ENCODE results near the gene TUG1.

Gene TUG1

DNA sequence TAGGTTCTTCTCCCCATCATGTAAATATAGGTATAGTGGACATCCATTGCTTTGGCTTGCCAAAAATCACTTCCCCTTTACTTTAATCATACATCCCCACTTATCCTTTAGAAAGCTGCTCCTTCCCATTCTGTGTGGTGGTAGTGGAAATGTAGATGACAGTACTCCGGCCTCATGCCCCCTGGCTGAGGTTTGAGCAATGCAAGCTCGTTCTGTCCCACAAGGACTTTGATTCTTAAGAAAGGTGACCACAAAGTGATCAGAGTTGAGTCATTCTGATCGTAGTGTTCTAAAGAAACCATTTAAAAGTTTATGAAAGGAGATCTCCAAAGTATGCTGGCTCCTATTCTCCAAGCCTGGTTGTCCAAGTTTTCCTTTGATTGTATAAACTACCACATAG lies 10.9 kb downstream of the TUG1 start:
- no peak for TF ChIP-seq CTCF (IDR thresholded peaks at IDR 0.05; ENCODE audit: low read depth, low read length, missing control alignments)
- no peak overlapping the region for H3K4me3 ChIP-seq (ENCODE audit: low read depth, low read length)
- no peak for DNase-seq (ENCODE audit: low read depth)

DNA sequence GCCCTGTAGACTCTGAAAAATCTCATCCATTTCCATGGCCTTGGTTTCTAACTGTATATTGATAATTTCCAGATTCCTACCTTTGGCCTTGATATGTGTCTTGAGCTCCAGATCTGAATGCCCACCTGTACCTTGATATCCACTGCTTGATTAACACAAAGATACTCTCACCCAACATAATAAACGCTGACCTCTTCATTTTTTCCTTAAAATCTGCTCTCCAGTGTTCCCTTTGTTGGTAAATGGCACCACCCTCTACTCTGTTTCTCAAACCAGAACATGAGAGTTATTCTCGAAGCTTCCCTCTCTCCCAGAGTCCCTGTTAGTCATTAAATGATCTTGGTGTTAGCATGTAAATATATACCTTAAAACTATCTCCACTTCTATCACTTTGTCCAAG lies 13.4 kb downstream of the TUG1 start:
- no peak for DNase-seq (ENCODE audit: low read depth)
- H3K4me3 ChIP-seq (ENCODE audit: low read depth, low read length): no peak overlapping the region
- TF ChIP-seq CTCF (IDR thresholded peaks at IDR 0.05; ENCODE audit: low read depth, low read length, missing control alignments): no peak

DNA sequence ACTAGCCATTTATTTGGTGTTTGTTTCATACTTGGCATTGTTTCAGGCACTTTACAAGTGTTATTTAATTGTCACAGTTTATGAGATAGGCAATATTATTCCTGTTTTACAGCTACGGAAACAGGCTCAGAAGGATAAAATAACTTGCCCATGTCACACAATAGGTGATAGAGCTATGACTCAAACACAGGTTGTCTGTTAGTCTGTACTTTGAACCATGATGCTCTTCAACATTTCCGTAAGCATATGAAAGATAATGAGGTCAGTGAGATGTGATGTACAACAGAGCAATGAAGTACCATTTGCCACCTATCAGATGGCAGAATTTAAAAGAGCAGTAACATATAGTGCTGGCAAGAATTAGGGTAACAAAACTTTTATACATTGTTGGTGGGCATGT lies 15.3 kb downstream of the TUG1 start:
- no peak for DNase-seq (ENCODE audit: low read depth)
- H3K4me3 ChIP-seq (ENCODE audit: low read depth, low read length): no peak overlapping the region
- no peak for TF ChIP-seq CTCF (IDR thresholded peaks at IDR 0.05; ENCODE audit: low read depth, low read length, missing control alignments)

DNA sequence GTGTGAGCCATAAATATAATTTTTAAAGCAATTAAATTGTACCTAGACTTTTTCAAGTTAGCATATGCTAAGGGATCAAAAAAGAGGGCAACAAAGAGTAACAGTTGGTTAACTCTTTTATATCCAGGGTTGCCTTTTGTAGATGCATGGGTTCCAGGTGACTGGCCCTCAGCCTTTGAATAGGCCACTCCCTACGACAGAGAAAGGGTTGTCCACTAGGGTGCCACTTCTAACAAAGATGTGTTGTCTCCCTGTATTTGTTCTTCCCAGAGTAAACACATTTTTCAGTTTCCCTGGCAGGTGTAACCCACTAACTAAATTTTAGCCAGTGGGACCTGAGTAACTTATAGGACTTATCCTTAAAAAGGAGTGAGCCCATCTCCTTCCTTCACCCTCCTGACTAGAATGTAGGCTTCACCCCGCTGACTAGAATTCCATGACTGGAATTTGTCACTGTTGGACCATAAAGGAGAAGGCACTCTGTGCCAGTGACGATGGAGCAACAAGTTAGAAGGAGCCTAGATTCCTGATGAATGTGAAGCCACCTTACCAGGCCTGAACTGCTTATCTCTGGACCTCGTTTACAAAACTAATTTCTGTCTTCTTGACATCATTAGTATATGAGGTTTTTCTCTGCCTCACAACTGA lies 16.6 kb downstream of the TUG1 start:
- TF ChIP-seq CTCF (IDR thresholded peaks at IDR 0.05; ENCODE audit: low read depth, low read length, missing control alignments): no peak
- DNase-seq (ENCODE audit: low read depth): no peak
- no peak overlapping the region for H3K4me3 ChIP-seq (ENCODE audit: low read depth, low read length)

DNA sequence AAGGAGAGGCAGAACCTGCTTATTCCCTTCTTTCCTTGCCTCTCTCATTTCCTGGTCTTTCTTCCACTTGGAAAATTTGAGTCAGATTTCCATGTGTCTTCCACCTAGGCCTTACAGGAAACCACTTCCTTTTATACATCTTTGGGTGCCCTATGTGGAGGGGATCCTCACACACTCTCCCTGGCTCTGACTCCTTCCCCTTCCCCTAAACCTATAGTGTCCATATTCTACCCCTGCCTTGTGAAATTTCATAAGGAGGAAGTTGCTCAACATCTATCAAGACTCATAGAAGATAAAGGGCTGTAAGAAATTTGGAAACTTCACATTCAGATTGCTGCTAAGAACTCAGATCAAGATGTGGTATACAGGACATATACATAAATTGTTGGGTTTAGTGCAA lies 20.4 kb downstream of the TUG1 start:
- no peak for DNase-seq (ENCODE audit: low read depth)
- no peak for TF ChIP-seq CTCF (IDR thresholded peaks at IDR 0.05; ENCODE audit: low read depth, low read length, missing control alignments)
- H3K4me3 ChIP-seq (ENCODE audit: low read depth, low read length): no peak overlapping the region

- H3K4me3 ChIP-seq (ENCODE audit: low read depth, low read length): no peak overlapping the region
- no peak for TF ChIP-seq CTCF (IDR thresholded peaks at IDR 0.05; ENCODE audit: low read depth, low read length, missing control alignments)
- no peak for DNase-seq (ENCODE audit: low read depth)
Measured at GRCh38 chr22:30990690-30991089, 21.6 kb downstream of the TUG1 start.

GRCh38 chr22:30992565-30992964 lies 23.5 kb downstream of the TUG1 start:
- TF ChIP-seq CTCF (IDR thresholded peaks at IDR 0.05; ENCODE audit: low read depth, low read length, missing control alignments): no peak
- no peak for DNase-seq (ENCODE audit: low read depth)

More at GRCh38 chr22:30992565-30992964, 23.5 kb downstream of the TUG1 start:
- no peak overlapping the region for H3K4me3 ChIP-seq (ENCODE audit: low read depth, low read length)

Measured in GM12864 (cell line).